CD4-positive, alpha-beta T cell treated with Interleukin-17A for 4 hours (primary cell): ENCODE data around the gene HDAC4.
A peak's percentile ranks its signal among the peaks of the same experiment; 100 is the strongest.
"Not testable (repeated sequence)": the region's sequence is repeated elsewhere in the genome, so short reads cannot be mapped to it uniquely, and the experiment has no call there.

ENCODE experiments used
- DNase-seq: peaks from one replicate; pipeline ENCODE4 v3.0.0-alpha.2; 2020; ENCODE audit warnings: mixed read lengths

HDAC4 gene

GRCh38 chr2:239400596-239401066 is at the start of gene HDAC4:
Gene HDAC4 (minus strand): TSS chr2:239401020. CDS start chr2:239352699, 48,321 bp downstream.
- DNase-seq, result no peak

GRCh38 chr2:239449468-239449867 is 48.6 kb upstream of the HDAC4 start:
- DNase-seq, result not testable (repeated sequence)

- no peak for DNase-seq
These were observed 45.1 kb upstream of the HDAC4 start for GRCh38 chr2:239445771-239446524.

- DNase-seq, result no peak
These were observed 44.1 kb upstream of the HDAC4 start for GRCh38 chr2:239444626-239445577.

DNA sequence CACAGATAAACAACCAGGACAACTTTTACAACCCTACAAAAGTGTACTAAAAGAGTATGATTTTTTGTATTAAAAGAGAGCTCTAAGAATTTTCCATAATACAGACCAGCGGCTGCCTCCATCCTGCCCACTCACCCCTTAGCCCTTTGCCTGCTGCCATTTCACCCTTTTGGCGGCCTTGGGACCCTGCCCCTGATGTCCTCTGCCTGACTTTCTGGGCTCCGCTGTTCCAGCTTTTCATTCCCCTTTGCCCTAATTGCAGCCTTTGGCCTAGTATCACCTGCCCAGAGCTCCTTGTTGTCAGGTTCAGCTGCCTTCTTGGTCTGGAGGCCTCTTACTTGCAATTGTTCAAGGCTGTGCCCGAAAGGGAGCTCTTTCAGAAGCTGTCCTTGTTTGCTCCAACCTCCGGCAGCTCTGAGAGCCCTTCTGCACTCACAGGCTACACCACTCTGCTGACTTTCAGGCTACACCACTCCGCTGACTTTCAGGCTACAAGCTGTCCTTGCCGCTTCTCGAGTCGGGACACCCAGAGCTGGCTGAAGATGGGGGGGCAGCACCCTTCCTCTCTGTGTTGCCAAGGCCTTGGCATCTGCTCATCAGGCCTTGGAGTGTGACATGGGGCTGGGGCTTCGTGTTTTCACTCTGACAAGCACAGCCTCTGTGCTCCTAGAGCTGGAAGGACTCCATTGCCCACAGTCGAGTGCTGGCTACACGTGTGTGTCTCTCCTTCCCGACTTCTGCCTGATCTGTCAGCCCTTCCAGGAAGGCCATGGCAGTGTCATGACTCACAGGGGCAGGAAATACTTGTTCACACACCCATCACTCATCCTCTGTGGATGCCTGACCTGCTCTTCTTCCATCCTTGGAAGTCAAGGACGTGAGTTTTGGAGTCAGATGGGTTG is 43.1 kb upstream of the HDAC4 start:
- no peak for DNase-seq

DNA sequence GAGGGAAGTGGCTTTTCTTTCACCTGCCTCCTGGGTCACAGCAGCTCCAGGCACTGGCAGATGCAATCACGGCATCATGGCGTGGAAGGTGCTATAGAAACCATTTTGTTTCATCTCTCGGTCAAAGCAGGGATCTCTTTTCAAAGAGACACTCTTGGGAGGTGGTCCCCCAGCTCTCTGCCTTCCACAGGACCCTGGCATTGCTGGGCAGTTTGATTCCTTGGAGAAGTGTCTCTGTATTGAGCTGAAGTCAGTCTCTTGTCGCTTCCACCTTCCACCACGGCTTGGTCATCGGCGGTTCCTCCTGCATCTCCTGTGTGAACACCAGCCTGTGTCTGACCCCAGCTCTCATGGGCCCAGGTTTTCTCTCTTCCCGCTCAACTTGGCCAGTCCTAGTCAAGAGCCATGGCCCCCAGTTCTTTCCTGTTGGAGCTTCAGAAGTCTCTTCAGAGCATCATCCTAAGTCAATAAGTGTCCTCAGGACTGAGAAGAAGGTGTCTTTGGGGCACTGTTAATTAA is 42.3 kb upstream of the HDAC4 start:
- no peak for DNase-seq

DNA sequence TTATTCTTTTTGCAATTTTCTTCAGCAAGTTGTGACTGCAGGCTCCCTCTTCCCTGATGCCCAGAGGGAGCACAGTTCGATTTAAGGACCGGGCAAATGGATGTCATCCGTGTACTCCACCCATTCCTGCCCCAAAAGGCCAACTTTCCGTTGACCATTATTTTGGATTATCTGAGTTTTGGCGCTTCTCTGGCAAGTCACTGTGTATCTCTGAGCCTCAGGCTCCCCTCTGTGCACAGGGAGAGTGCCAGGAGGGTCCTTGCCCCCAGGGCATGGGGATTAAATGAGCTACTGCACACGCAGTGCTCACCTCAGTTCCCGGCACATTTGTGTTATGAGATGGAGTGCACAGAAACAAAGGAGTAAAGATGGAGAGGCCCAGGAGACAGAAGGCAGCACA is 41.4 kb upstream of the HDAC4 start:
- no peak for DNase-seq

- peak; percentile 30 for DNase-seq
These were observed 40.6 kb upstream of the HDAC4 start for GRCh38 chr2:239441261-239442078.

DNA sequence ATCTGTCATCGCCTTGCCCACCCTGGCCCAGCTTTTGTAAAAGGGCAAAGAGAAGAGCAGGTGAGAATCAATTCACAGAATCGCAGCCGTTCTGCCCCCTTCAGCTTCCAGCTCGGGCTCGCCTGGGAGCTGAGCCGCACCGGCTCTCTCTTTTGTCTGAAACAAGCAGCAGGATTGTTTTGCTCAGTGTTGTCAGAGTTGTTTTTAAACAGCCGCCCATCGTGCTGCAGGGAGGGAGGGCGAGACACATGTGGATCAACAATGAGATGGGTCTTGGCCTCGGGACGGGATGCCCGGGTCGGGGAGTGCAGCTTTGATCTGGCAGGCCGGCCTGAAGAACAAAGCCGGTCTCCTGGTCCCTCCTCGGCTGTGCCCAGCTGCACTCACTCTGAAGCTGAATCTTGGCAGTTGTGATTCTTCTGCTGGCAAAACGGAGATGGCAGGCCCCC is 39.7 kb upstream of the HDAC4 start:
- no peak for DNase-seq

DNA sequence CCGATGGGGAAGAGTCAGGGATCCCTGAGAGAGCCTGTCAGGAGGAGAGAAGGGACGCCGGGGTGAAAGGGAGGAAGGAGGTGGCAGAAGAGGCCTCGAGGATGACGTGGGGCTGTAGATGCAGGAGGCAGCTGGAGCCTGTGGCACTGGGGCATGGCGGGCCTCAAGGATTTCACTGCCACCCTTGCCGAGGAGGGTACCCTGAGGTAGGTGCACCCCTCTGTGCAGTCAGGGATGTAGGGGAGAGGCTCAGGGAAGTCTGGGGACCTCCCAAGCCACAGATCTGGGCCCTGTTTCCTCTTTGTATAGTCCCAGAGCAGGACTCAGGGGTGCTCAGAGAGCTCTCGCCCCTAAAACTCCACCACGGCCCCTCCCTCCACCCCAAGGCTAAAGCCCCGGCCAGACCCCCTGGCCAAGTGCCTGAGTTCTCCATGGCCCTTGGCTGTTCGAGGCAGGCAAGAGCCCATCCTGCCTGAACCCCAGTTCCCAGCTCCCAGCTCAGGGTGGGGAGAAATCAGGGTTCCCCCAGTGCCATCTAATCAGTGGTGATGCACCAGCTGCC is 39.0 kb upstream of the HDAC4 start:
- DNase-seq, result no peak

- no peak for DNase-seq
These were observed 38.4 kb upstream of the HDAC4 start for GRCh38 chr2:239438995-239439753.

GRCh38 chr2:239438368-239438767 is 37.5 kb upstream of the HDAC4 start:
- DNase-seq, result no peak

GRCh38 chr2:239436669-239437335 is 36.0 kb upstream of the HDAC4 start:
- DNase-seq, result no peak

- DNase-seq, result no peak
These were observed 35.3 kb upstream of the HDAC4 start for GRCh38 chr2:239436076-239436475.

GRCh38 chr2:239433777-239434403 is 33.1 kb upstream of the HDAC4 start:
- DNase-seq, result no peak

GRCh38 chr2:239432174-239432573 is 31.4 kb upstream of the HDAC4 start:
- no peak for DNase-seq

DNA sequence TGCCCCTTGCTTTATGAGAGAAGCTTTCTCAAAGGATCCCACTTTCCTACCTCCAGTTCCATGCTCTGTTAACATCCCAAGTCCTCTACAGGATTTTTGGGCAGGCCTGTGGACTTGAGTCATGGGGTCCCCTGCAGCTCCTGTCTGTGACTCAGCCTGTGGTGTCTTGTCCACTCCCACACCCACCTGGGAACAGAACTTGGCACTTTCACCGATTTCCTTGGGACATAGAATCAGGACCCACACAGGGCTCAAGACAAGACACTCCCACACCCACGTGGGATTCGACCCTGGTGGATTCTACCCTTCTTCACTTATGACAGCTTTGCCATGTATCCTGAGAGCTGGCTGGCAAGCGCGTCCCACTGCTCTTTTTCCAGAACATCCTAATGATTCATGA is 30.7 kb upstream of the HDAC4 start:
- DNase-seq, result no peak

DNA sequence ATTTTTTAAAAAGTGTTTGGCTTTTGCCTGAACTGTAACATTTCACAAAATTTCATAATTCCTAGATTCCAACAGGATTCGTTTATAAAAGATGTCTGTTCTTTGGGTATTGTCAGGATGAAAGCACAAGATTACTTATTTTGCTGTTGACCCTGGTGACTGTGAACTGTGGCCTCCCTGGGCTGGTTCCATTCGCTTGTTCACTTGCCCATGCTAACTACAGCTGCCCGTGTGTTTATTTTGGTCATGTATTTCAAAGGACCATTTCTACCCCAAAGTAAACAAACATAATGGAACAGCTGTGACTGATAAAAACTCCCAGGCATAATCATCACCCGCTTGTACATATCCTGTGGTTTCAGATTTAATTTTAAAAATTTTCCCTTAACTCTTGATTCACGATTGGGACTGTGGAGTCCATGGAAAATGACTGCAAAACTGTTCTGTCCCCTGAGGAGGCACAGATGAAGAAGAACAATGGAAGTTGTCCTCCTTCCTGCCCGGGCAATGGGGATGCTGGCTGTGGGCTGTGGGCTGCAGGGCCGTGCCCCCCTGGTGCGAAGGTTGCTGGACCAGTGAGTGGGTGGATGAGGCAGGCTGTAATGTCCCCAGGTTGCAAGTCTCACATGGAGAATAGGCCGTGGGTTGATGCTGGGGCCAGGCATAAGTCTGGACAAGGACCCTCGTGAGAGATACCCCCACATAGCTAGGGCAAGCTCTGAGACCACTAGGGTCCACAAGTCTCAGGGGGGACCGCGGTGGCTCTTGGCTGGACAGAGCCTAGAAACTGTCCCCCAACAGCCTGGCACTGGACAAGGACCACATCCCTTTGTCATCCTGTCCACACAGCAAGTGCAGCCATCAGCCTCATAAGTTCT is 28.9 kb upstream of the HDAC4 start:
- DNase-seq, result no peak
